MCF 10A (cell line): ENCODE results near the gene ELL. TPM values are rescaled to one million over a fixed set of nuclear protein-coding genes. Genes with fewer than 3 reads are reported as not detected.

Source experiments
- BruUV-seq: library from RNA; stranded (reverse); fragments of 400-500 nt; replicated peaks from 2 replicates; lab custom pipeline; 2021; lab: Mats Ljungman, UMichigan
- CTCF ChIA-PET: fragments of 300-600 bp; sonication (Branson Sonifier 250); formaldehyde crosslinking; extraction: SDS; loops from one replicate; lab custom pipeline; 2021; ENCODE audit warnings: antibody characterized with exemption, inconsistent platforms; lab: Yijun Ruan, JAX
- POLR2A ChIA-PET: fragments of 300-600, 350-650 bp; sonication (Branson Sonifier 250); formaldehyde crosslinking; extraction: SDS; loops from one replicate; lab custom pipeline; 2020; ENCODE audit warnings: antibody characterized with exemption, inconsistent platforms; lab: Yijun Ruan, JAX
- DNase-seq: peaks from one replicate; pipeline ENCODE4 v3.0.0-alpha.2; 2018; ENCODE audit not compliant: unreplicated experiment
- H3K27ac Mint-ChIP-seq: one replicate; pipeline ENCODE4 v1.8.0; 2022; ENCODE audit warnings: mild to moderate bottlenecking, low read depth, mixed read lengths; ENCODE audit not compliant: unreplicated experiment
- H3K27me3 Mint-ChIP-seq: one replicate; pipeline ENCODE4 v1.8.0; 2022; ENCODE audit warnings: mixed read lengths; ENCODE audit not compliant: insufficient read depth, unreplicated experiment
- H3K36me3 Mint-ChIP-seq: one replicate; pipeline ENCODE4 v1.8.0; 2022; ENCODE audit warnings: mild to moderate bottlenecking, moderate library complexity, mixed read lengths; ENCODE audit not compliant: insufficient read depth, unreplicated experiment
- H3K4me1 Mint-ChIP-seq: one replicate; pipeline ENCODE4 v1.8.0; 2022; ENCODE audit warnings: mixed read lengths; ENCODE audit not compliant: insufficient read depth, unreplicated experiment
- H3K4me3 Mint-ChIP-seq: one replicate; pipeline ENCODE4 v1.8.0; 2022; ENCODE audit warnings: mild to moderate bottlenecking, moderate library complexity, mixed read lengths; ENCODE audit not compliant: unreplicated experiment
- H3K9me3 Mint-ChIP-seq: one replicate; pipeline ENCODE4 v1.8.0; 2022; ENCODE audit warnings: mixed read lengths; ENCODE audit not compliant: unreplicated experiment
- intact Hi-C: fragments of 100-400 bp; cut with micrococcal nuclease; formaldehyde crosslinking; loops from 2 replicates; pipeline ENCODE4 v1.14.1; 2022
- total RNA-seq: library from RNA; stranded (reverse); gene quantifications from 2 replicates; pipeline ENCODE4 v1.2.3, GENCODE V29; 2022
- TF ChIP-seq, protein P1 (sequence below): fragments of 200-600 bp; IDR thresholded peaks from one replicate; pipeline ENCODE4 v1.8.0; 2022; ENCODE audit warnings: antibody characterized with exemption, mild to moderate bottlenecking; ENCODE audit not compliant: unreplicated experiment

Gene ELL
- total RNA-seq, 1 experiment from 2014 or later, result 22.4 TPM

DNA sequence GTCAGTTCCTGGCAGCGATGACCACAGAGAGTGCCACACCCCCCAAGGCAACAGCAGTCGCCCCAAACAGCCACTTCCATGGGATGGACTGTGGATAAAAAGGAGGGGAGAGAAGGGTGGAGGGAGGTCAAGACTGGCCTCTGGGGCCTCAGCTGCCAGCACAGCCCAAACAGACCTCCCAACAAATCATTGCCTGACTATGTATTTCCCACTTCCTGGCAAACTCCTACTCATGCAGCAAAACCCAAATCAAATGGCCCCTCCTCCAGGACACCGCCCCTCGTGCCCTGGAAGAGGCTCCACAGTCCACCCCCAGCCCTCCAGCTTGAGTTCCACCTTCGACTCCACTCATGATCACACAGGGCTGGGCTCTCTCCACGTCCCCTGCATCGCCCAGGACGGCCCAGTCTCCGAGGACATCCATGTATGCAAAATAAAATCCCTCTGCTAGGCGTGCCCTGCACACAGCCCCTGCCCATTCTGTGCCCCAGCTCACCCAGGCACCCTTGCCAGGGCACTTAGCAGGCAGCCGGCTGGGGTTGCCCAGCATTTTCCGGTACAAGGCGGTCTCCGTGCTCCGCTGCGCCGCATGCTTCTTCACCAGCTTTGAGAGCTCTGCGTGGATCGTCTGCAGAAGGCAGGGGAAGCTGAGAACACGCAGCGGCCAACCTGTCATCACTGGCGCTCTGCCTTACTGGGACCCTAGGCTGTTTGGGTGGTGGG, 10.5 kb upstream of the ELL start:
- POLR2A ChIA-PET, result interaction anchor here (2.6 kb wide), 1 partner anchor 9 kb away, joined by 7 read pairs; no protein-coding TSS in a partner anchor
- Mint-ChIP-seq H3K36me3 (peaks cover 32% of the 10 kb centered on the region), H3K4me3 (no peak overlapping the region), H3K27ac (no peak overlapping the region), H3K27me3 (no peaks in the 10 kb centered on the region), H3K4me1 (peaks cover 4% of the 10 kb centered on the region), H3K9me3 (no peaks in the 10 kb centered on the region)
- intact Hi-C loops, result no loop called here
- no peak for DNase-seq
- no TSS peak for BruUV-seq
- CTCF ChIA-PET, result interaction anchor here (1.1 to 1.2 kb wide), 2 partner anchors 13 to 65 kb away, joined by 3 read pairs; no protein-coding TSS in a partner anchor
- TF ChIP-seq, protein P1, sequence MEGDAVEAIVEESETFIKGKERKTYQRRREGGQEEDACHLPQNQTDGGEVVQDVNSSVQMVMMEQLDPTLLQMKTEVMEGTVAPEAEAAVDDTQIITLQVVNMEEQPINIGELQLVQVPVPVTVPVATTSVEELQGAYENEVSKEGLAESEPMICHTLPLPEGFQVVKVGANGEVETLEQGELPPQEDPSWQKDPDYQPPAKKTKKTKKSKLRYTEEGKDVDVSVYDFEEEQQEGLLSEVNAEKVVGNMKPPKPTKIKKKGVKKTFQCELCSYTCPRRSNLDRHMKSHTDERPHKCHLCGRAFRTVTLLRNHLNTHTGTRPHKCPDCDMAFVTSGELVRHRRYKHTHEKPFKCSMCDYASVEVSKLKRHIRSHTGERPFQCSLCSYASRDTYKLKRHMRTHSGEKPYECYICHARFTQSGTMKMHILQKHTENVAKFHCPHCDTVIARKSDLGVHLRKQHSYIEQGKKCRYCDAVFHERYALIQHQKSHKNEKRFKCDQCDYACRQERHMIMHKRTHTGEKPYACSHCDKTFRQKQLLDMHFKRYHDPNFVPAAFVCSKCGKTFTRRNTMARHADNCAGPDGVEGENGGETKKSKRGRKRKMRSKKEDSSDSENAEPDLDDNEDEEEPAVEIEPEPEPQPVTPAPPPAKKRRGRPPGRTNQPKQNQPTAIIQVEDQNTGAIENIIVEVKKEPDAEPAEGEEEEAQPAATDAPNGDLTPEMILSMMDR, result no peak

- no peak overlapping the region for H3K4me3 Mint-ChIP-seq
- H3K27me3 Mint-ChIP-seq, result no peaks in the 10 kb centered on the region
- no peak overlapping the region for H3K27ac Mint-ChIP-seq
- peaks cover 4% of the 10 kb centered on the region for H3K4me1 Mint-ChIP-seq
- no peak for DNase-seq
- no TSS peak for BruUV-seq
- H3K9me3 Mint-ChIP-seq, result no peaks in the 10 kb centered on the region
- peaks cover 26% of the 10 kb centered on the region for H3K36me3 Mint-ChIP-seq
- ChIA-PET POLR2A (interaction anchor here (2.6 kb wide), 1 partner anchor 8 kb away, joined by 7 read pairs; no protein-coding TSS in a partner anchor), CTCF (interaction anchor here (0.7 kb wide), 1 partner anchor 145 kb away, joined by 3 read pairs; no protein-coding TSS in a partner anchor)
- TF ChIP-seq, protein P1, result no peak
- intact Hi-C loops, result no loop called here
These were observed 9.6 kb upstream of the ELL start for GRCh38 chr19:18531485-18531884.

- DNase-seq, result no peak
- Mint-ChIP-seq H3K9me3 (no peaks in the 10 kb centered on the region), H3K27me3 (no peaks in the 10 kb centered on the region), H3K36me3 (peaks cover 16% of the 10 kb centered on the region), H3K4me1 (peaks cover 7% of the 10 kb centered on the region), H3K27ac (no peak overlapping the region), H3K4me3 (no peak overlapping the region)
- no TSS peak for BruUV-seq
- intact Hi-C loops, result no loop called here
- ChIA-PET CTCF (interaction anchor here (0.7 kb wide), 1 partner anchor 13 kb away, joined by 4 read pairs; no protein-coding TSS in a partner anchor), POLR2A (interaction anchor here (0.7 to 1.3 kb wide), 2 partner anchors 16 to 42 kb away, joined by 3 to 7 read pairs; partner anchors contain the start of gene UBA52)
- TF ChIP-seq, protein P1, result no peak
These were observed 7.9 kb upstream of the ELL start for GRCh38 chr19:18529782-18530181.

DNA sequence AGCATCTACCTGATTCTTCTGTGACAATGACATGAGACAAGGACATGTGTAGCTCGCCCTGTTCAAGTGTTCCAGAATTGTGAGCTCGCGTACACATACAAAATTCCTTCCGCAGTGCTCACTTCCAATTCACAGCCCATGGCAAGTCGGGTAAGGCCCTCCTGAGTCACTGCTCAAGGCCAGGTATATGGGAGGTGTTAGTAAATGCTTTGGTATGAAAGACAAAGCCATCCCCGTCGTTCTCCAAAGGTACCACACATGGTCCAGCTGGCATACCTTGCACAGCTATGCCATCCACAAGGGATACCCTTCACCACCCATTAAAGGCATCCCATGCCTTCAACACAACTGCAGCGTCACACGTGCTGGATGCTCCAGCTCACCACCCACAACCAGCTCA, 4.4 kb upstream of the ELL start:
- no peaks in the 10 kb centered on the region for H3K27me3 Mint-ChIP-seq
- H3K4me3 Mint-ChIP-seq, result no peak overlapping the region
- ChIA-PET CTCF (interaction anchor here (0.7 to 1.7 kb wide), 4 partner anchors 21 to 469 kb away, joined by 3 to 7 read pairs (median 4); no protein-coding TSS in a partner anchor), POLR2A (interaction anchor here (0.6 to 3.6 kb wide), 7 partner anchors 9 to 306 kb away, joined by 3 to 15 read pairs (median 7); partner anchors contain the start of genes FKBP8, KXD1, UBA52 and UPF1)
- H3K4me1 Mint-ChIP-seq, result peaks cover 7% of the 10 kb centered on the region
- TF ChIP-seq, protein P1, result no peak
- intact Hi-C loops, result no loop called here
- peaks cover 7% of the 10 kb centered on the region for H3K36me3 Mint-ChIP-seq
- no peaks in the 10 kb centered on the region for H3K9me3 Mint-ChIP-seq
- BruUV-seq, result no TSS peak
- no peak overlapping the region for H3K27ac Mint-ChIP-seq
- DNase-seq, result peak; percentile 41
